K562 (cell line): Measurements from ENCODE around the gene P4HB. TPM values are rescaled to one million over a fixed set of nuclear protein-coding genes. Genes with fewer than 3 reads are reported as not detected.

Experiments
- BRD4 ChIP-seq: fragments of 200-600 bp; sonication (generic); IDR thresholded peaks from 2 replicates; pipeline ENCODE4 v1.6.1; 2017; ENCODE audit warnings: inconsistent platforms
- E2F1 ChIP-seq: sonication (generic); formaldehyde crosslinking; IDR thresholded peaks from 2 replicates; pipeline ENCODE4 v1.8.1; 2023; ENCODE audit warnings: mild to moderate bottlenecking, missing genetic modification reagents, moderate library complexity
- RBFOX2 ChIP-seq: fragments of 200-400 bp; formaldehyde crosslinking; IDR thresholded peaks from 2 replicates; pipeline ENCODE4 v1.6.1; 2017; ENCODE audit warnings: low read depth, mild to moderate bottlenecking, low read length, moderate library complexity
- REST ChIP-seq, 2 experiments: fragments of 450-650 bp; formaldehyde crosslinking in 1 of 2; IDR thresholded peaks; 2 replicates each; pipeline versions ENCODE4 v1.4.0 to v1.6.1; 2014 to 2020; ENCODE audit warnings: mild to moderate bottlenecking in 2 of 2, borderline replicate concordance in 1 of 2, low read depth in 1 of 2
- TRIM24 ChIP-seq, 2 experiments: fragments of 450-650 bp; IDR thresholded peaks; 2 replicates each; pipeline ENCODE4 v1.6.1; 2016
- U2AF2 ChIP-seq: fragments of 200-400 bp; formaldehyde crosslinking; optimal IDR thresholded peaks from 2 replicates; pipeline ENCODE3; 2017; ENCODE audit warnings: low read depth, mild to moderate bottlenecking, low read length
- polyA plus RNA-seq, 8 experiments: library from polyadenylated mRNA; depleted of rRNA in 4 of 8; stranded (reverse) in 5 of 8; unstranded in 3 of 8; fragments of >200 nt; fragmentation: Nextera tagmentation in 2 of 8; fragmentation: Illumina TruSeq in 1 of 8; extraction: Ambion mirVana in 2 of 8; extraction: Trizol in 1 of 8; gene quantifications; 2 replicates each; pipeline versions ENCODE4 v1.2.1 to v1.2.3, GENCODE V29; 2011 to 2014; ENCODE audit warnings: inconsistent platforms in 1 of 8, missing spikeins in 1 of 8
- total RNA-seq, 7 experiments: library from RNA; depleted of rRNA in 6 of 7; stranded (reverse); fragments of >200 nt in 6 of 7; fragmentation: Illumina TruSeq in 2 of 7; extraction: Trizol in 2 of 7; gene quantifications; 2 replicates each; pipeline versions ENCODE4 v1.2.1 to v1.2.3, GENCODE V29; 2011 to 2021; ENCODE audit warnings: low replicate concordance in 1 of 7
- TF ChIP-seq, protein P1 (sequence below): fragments of 450-650 bp; IDR thresholded peaks from 2 replicates; pipeline ENCODE4 v1.6.1; 2017; ENCODE audit warnings: antibody characterized with exemption, mild to moderate bottlenecking

The P4HB gene
- total and polyA plus RNA-seq, 9 of the 15 experiments (the other 6 are each of a cell fraction or from before 2014, with no cell fraction given): 4.4 to 645 (median 325) TPM

- 0 out of 2 replicates have a peak, but pooled peaks have one; percentile 7 for TF ChIP-seq REST (IDR thresholded peaks at IDR 0.05; ENCODE audit: borderline replicate concordance)
- 0 out of 2 replicates have a peak, but pooled peaks have one; percentile 42 for TF ChIP-seq REST (CRISPR knock-in tag; IDR thresholded peaks at IDR 0.05; ENCODE audit: low read depth)
- no peak for TF ChIP-seq U2AF2
- peak in 1 of 2 experiments; percentile 40; a peak in 1 of 4 replicates for TF ChIP-seq TRIM24 (IDR thresholded peaks at IDR 0.05)
- TF ChIP-seq, protein P1, sequence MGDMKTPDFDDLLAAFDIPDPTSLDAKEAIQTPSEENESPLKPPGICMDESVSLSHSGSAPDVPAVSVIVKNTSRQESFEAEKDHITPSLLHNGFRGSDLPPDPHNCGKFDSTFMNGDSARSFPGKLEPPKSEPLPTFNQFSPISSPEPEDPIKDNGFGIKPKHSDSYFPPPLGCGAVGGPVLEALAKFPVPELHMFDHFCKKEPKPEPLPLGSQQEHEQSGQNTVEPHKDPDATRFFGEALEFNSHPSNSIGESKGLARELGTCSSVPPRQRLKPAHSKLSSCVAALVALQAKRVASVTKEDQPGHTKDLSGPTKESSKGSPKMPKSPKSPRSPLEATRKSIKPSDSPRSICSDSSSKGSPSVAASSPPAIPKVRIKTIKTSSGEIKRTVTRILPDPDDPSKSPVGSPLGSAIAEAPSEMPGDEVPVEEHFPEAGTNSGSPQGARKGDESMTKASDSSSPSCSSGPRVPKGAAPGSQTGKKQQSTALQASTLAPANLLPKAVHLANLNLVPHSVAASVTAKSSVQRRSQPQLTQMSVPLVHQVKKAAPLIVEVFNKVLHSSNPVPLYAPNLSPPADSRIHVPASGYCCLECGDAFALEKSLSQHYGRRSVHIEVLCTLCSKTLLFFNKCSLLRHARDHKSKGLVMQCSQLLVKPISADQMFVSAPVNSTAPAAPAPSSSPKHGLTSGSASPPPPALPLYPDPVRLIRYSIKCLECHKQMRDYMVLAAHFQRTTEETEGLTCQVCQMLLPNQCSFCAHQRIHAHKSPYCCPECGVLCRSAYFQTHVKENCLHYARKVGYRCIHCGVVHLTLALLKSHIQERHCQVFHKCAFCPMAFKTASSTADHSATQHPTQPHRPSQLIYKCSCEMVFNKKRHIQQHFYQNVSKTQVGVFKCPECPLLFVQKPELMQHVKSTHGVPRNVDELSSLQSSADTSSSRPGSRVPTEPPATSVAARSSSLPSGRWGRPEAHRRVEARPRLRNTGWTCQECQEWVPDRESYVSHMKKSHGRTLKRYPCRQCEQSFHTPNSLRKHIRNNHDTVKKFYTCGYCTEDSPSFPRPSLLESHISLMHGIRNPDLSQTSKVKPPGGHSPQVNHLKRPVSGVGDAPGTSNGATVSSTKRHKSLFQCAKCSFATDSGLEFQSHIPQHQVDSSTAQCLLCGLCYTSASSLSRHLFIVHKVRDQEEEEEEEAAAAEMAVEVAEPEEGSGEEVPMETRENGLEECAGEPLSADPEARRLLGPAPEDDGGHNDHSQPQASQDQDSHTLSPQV: peak; percentile 39; the same call in 1 of the 2 replicates
- TF ChIP-seq BRD4: no peak
- TF ChIP-seq E2F1: no peak
- TF ChIP-seq RBFOX2: peak; percentile 74
These were observed 7.8 kb upstream of the P4HB start (continued) for GRCh38 chr17:81867991-81868673.
